Naive thymus-derived CD8-positive, alpha-beta T cell (primary cell): ENCODE data around the gene RAB3C. TPM values are rescaled to one million over a fixed set of nuclear protein-coding genes. Genes with fewer than 3 reads are reported as not detected.

Experiments
- ATAC-seq, 2 donors: fragments of 150-1000 bp; cut with Tn5 transposase in 1 of 2; sonication (Bioruptor Pico), chemical (Tn5 transposase) in 1 of 2; 1 replicate in 1 of 2; 2 replicates in 1 of 2; pipeline ENCODE4 v1.10.0; 2021; ENCODE audit warnings: mild to moderate bottlenecking in 2 of 2, moderate library complexity in 2 of 2
- POLR2A ChIA-PET: fragments of 350-600 bp; sonication (Branson Sonifier 250); formaldehyde crosslinking; loops from one replicate; lab custom pipeline; 2021; ENCODE audit warnings: antibody characterized with exemption; lab: Charles Lee
- DNase-seq, 10 donors: peaks; one replicate each; pipeline versions ENCODE4 v3.0.0 to v3.0.0-alpha.2; 2020 to 2022
- H3K27ac Mint-ChIP-seq, 10 donors: one replicate each; pipeline ENCODE4 v1.8.0; 2020 to 2022; ENCODE audit warnings: mild to moderate bottlenecking in 10 of 10, mixed read lengths in 10 of 10, moderate library complexity in 4 of 10, inconsistent platforms in 1 of 10
- H3K27me3 Mint-ChIP-seq, 5 donors: one replicate each; pipeline ENCODE4 v1.8.0; 2021 to 2022; ENCODE audit warnings: mixed read lengths in 5 of 5
- H3K36me3 Mint-ChIP-seq, 3 donors: one replicate each; pipeline ENCODE4 v1.8.0; 2020 to 2022; ENCODE audit warnings: mixed read lengths in 3 of 3, mild to moderate bottlenecking in 2 of 3, inconsistent platforms in 1 of 3
- H3K4me1 Mint-ChIP-seq, 4 donors: one replicate each; pipeline ENCODE4 v1.8.0; 2021 to 2022; ENCODE audit warnings: mixed read lengths in 4 of 4
- H3K4me3 Mint-ChIP-seq, 10 donors: one replicate each; pipeline ENCODE4 v1.8.0; 2020 to 2022; ENCODE audit warnings: mild to moderate bottlenecking in 10 of 10, mixed read lengths in 10 of 10, moderate library complexity in 6 of 10, inconsistent platforms in 1 of 10
- H3K9me3 Mint-ChIP-seq, 9 donors: one replicate each; pipeline ENCODE4 v1.8.0; 2020 to 2022; ENCODE audit warnings: mixed read lengths in 9 of 9, mild to moderate bottlenecking in 3 of 9, inconsistent platforms in 1 of 9, moderate library complexity in 1 of 9
- polyA plus RNA-seq, 3 donors: library from polyadenylated mRNA; unstranded; fragments of 300-500 nt; fragmentation: Illumina TruSeq; gene quantifications; one replicate each; pipeline ENCODE4 v1.2.3, GENCODE V29; 2021
- total RNA-seq, 8 experiments: library from RNA in 2 of 8; stranded (reverse) in 2 of 8; gene quantifications; one replicate each; pipeline ENCODE4 v1.2.3 and lab custom pipeline; 2021 to 2026

Gene RAB3C
- total and polyA plus RNA-seq, 5 experiments from 2014 or later = not detected

DNA sequence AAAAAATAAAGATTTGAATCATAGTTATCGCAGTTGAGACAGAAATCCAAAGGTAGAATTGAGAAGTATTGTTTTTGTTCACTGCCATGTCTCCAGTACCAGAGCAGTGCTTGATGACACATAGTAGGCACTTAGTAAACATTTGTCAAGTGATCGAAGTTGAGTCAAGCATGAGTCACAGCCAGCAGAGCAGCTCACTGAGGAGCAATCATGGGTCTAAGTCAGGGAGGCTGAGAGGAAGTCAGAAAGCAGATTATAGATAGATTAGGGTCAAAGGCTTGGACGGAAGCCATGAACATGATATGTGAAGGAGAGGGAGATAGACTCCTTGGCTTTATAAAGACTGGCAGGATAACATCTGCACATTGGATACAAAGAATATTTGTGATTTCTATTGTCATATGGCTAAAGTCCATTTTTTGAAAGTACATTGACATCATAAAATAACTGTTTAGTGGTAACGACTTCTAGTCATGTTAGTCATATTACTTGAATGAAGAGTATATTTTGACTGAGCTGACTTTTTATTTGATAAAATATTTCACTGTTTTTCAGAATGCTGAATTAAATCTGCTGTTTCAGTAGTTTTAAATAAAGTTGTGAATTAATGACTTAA, 168.5 kb downstream of the RAB3C start:
- H3K27ac Mint-ChIP-seq = no peak overlapping the region
- POLR2A ChIA-PET = no interaction called here
- ATAC-seq = no peak
- no peaks in the 10 kb centered on the region for H3K4me1 Mint-ChIP-seq
- peaks cover 0 to 7% (median 1%) of the 10 kb centered on the region in 5 donors for H3K27me3 Mint-ChIP-seq
- no peak for DNase-seq
- H3K9me3 Mint-ChIP-seq = no peaks in the 10 kb centered on the region
- H3K4me3 Mint-ChIP-seq = no peak overlapping the region
- H3K36me3 Mint-ChIP-seq = no peaks in the 10 kb centered on the region

DNA sequence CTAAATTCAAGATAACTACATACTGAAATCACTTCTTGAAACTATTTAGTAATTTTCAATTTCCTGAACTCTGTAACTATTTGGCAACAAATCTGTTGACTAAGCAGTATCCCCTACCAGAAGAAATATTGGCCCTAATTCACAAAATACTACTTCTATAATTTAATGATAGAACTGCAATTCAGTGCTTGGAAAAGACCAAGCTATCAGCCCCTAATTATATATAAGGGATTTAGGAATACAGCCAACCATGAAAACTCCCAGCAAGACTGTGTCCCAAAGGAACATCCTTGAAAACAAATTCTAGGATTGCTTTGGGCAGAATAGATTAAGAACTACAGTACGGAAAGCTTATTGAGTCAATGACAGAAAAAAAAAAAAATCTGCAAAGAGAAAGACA, 169.2 kb downstream of the RAB3C start:
- H3K36me3 Mint-ChIP-seq = no peaks in the 10 kb centered on the region
- DNase-seq (no peak), ATAC-seq (no peak)
- no peak overlapping the region for H3K4me3 Mint-ChIP-seq
- H3K27me3 Mint-ChIP-seq = peaks cover 0 to 7% (median 1%) of the 10 kb centered on the region in 5 donors
- no peaks in the 10 kb centered on the region for H3K9me3 Mint-ChIP-seq
- no peak overlapping the region for H3K27ac Mint-ChIP-seq
- POLR2A ChIA-PET = no interaction called here
- H3K4me1 Mint-ChIP-seq = no peaks in the 10 kb centered on the region

DNA sequence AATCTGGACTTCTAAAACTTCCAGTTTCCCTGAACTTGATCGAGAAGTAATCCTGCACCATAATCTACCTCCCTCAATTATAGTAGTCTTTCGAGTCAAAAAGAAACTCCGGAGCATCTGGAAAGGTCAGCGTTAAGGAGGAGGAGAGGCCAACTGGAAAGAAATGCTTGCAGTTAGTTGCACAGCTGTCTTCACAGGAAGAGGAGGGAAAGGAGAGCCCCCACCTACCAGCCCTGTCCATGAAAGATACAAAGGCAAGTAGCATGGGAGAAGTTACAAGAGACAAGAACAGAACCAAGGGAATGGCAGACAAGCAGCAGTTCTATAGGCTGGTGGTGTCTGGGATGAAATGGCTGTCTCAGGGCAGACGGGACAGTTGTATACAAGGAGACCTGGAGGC, 170.6 kb downstream of the RAB3C start:
- Mint-ChIP-seq H3K36me3 (no peaks in the 10 kb centered on the region), H3K4me1 (peaks cover 0 to 2% (median 0%) of the 10 kb centered on the region in 4 donors), H3K4me3 (no peak overlapping the region), H3K27me3 (peaks cover 0 to 7% (median 1%) of the 10 kb centered on the region in 5 donors), H3K27ac (no peak overlapping the region), H3K9me3 (no peaks in the 10 kb centered on the region)
- ATAC-seq = no peak
- POLR2A ChIA-PET = no interaction called here
- no peak for DNase-seq

DNA sequence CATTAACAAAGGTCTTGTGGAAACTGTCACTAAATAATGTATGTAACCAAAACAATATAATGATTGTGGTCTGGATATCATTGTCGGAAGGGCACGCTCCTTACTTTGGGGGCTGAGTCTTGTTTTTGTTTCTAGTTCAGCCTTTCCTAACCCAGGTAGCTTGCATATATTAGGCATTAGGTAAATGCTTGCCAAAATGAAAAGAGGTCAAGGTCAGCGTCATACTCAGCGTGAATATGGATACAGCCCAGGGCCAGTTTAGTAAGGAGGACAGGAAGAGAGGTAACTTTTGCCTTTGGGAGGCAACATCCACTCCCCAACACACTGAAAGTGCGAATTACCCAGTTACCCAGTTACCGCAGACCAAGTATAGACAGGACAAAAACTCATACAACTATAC, 171.4 kb downstream of the RAB3C start:
- Mint-ChIP-seq H3K4me1 (peaks cover 0 to 9% (median 6%) of the 10 kb centered on the region in 4 donors), H3K4me3 (no peak overlapping the region), H3K9me3 (no peaks in the 10 kb centered on the region), H3K36me3 (no peaks in the 10 kb centered on the region), H3K27ac (no peak overlapping the region), H3K27me3 (peaks cover 0 to 7% (median 1%) of the 10 kb centered on the region in 5 donors)
- DNase-seq (no peak), ATAC-seq (no peak)
- POLR2A ChIA-PET = no interaction called here

DNA sequence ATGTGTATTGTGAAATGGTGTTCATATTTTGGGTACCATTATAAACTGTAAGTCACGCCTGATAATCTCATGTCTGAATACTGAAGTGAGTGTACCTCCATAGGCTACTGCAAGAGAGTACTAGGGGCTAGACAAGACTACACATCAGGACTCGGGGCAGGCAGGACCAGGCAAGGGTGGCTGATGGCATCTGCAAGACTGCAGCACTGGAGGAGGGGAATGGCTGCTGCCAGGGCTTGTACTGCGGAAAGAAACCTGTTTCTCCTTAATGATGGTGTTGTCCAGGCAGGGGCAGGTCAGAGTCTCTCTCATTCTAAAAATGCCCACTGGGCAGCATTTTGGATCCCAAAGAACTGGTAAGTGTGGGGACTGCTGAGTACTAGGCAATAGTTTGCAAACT, 172.5 kb downstream of the RAB3C start:
- ATAC-seq = no peak
- Mint-ChIP-seq H3K4me3 (no peak overlapping the region), H3K36me3 (no peaks in the 10 kb centered on the region), H3K4me1 (peaks cover 4 to 20% (median 16%) of the 10 kb centered on the region in 4 donors), H3K9me3 (no peaks in the 10 kb centered on the region), H3K27me3 (peaks cover 0 to 7% (median 1%) of the 10 kb centered on the region in 5 donors), H3K27ac (no peak overlapping the region)
- peak in 1 of 10 donors; percentile 58 for DNase-seq
- POLR2A ChIA-PET = no interaction called here

DNA sequence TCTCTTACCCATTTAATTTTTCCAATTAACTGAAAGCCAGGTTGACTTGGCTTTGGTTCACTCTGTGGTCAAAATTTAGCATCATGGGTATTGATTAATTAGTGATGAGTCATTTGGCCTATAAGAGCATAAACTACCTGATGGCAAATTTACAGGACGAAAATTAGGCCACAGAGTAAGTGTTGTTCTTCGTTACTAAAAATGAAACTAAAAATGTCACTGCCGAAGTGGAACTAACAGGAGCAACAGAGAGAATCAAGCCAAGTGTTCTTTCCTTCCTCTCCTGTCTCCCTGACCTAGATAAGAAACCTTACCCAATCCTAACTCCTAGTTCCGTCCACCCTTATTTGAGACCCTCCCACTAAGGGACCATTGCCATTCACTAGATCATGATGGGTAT, 176.9 kb downstream of the RAB3C start:
- Mint-ChIP-seq H3K27me3 (peaks cover 0 to 3% (median 0%) of the 10 kb centered on the region in 5 donors), H3K27ac (peak overlapping the region in 5 of 10 donors; percentile 14 to 87 (median 62)), H3K36me3 (no peaks in the 10 kb centered on the region), H3K4me3 (peak overlapping the region; percentile 35 to 84 (median 72)), H3K9me3 (no peaks in the 10 kb centered on the region), H3K4me1 (peaks cover 4 to 28% (median 24%) of the 10 kb centered on the region in 4 donors)
- POLR2A ChIA-PET = no interaction called here
- ATAC-seq (no peak), DNase-seq (peak in 2 of 10 donors; percentile 3 to 5)

DNA sequence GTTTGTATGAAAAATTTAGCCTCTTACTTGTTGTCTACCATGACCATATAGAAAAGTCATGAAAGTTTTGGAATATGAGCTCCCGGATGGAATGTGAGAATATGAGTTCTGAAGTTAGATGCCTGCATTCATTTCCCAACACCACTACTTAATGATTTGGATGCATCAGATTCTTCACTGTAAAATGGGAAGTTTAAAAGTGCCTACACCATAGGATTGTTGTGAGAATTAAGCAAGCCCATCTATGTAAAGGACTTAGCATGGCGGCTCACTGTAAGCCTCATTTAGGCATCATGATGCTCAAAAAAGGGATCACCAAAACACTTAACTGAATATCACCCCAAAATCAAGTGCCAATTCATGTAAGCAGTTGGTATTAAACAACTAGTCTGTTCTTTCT, 177.3 kb downstream of the RAB3C start:
- Mint-ChIP-seq H3K4me3 (peak overlapping the region; percentile 35 to 84 (median 72)), H3K27me3 (peaks cover 0 to 2% (median 0%) of the 10 kb centered on the region in 5 donors), H3K4me1 (peaks cover 4 to 28% (median 24%) of the 10 kb centered on the region in 4 donors), H3K27ac (peak overlapping the region in 6 of 10 donors; percentile 14 to 87 (median 56)), H3K36me3 (no peaks in the 10 kb centered on the region), H3K9me3 (no peaks in the 10 kb centered on the region)
- ATAC-seq (no peak), DNase-seq (no peak)
- POLR2A ChIA-PET = no interaction called here

DNA sequence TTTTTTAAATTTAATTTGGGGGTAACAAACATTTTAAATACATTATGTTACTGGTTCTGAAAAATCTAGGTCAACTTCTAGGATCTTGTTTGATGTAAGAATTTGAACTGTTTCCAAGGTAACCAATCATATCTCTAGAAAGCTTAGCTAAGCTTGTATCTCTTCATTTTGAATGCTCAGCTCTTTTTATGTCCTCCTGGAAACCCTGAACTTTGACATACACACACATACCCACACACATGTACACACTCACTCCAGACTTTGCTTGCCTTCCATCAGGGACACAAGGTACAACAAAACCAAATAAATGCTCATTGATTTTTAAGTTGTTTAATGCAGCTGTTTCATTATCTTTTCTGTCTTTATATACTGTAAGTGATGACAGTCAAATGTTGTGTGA, 178.5 kb downstream of the RAB3C start:
- Mint-ChIP-seq H3K27me3 (peaks cover 0 to 2% (median 0%) of the 10 kb centered on the region in 5 donors), H3K36me3 (no peaks in the 10 kb centered on the region), H3K4me1 (peaks cover 4 to 28% (median 24%) of the 10 kb centered on the region in 4 donors), H3K9me3 (no peaks in the 10 kb centered on the region), H3K27ac (peak overlapping the region in 1 of 10 donors; percentile 43), H3K4me3 (no peak overlapping the region)
- POLR2A ChIA-PET = no interaction called here
- no peak for ATAC-seq
- DNase-seq = no peak

DNA sequence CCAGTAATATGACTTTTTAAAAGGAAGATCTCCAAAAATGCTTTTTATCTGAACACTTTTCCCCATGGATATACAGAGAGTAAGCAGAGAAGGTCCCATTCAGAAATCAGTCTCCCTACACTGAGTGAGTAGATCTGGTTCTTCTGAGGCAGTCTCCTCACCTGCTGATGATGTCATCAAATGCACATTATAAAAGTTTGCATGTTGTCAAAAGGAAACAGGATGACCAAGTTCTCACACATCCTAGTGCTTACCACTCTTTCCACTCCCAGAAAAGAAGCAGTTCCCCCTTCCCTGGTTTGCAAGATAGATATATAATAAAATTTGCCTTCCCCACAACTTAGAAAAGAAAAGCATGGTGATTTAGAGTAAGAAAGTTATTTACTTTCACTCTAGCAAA, 180.5 kb downstream of the RAB3C start:
- H3K4me3 Mint-ChIP-seq = no peak overlapping the region
- POLR2A ChIA-PET = no interaction called here
- no peaks in the 10 kb centered on the region for H3K36me3 Mint-ChIP-seq
- H3K4me1 Mint-ChIP-seq = peaks cover 4 to 27% (median 24%) of the 10 kb centered on the region in 4 donors
- ATAC-seq = no peak
- DNase-seq = no peak
- no peaks in the 10 kb centered on the region for H3K9me3 Mint-ChIP-seq
- H3K27me3 Mint-ChIP-seq = peaks cover 0 to 4% (median 0%) of the 10 kb centered on the region in 5 donors
- H3K27ac Mint-ChIP-seq = no peak overlapping the region

DNA sequence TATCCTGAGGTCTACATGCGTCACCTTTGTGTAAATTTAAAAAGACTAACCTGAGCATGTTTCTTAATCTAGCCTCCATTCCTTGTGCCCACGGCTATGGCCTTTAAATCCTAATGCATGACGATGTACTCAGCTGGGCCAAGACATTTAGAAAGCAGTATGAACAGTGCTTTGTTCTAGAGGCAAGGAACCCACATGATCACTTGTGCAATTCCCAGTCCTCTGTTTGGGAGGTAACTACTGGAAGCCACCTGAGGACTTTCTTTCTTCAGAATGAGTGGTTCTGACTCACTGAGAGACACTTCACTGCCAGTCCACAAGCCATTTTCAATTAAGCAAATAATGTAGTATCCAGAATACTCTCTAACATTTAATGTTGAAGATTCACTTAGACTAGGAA, 181.3 kb downstream of the RAB3C start:
- POLR2A ChIA-PET = no interaction called here
- Mint-ChIP-seq H3K4me3 (no peak overlapping the region), H3K9me3 (no peaks in the 10 kb centered on the region), H3K4me1 (peaks cover 4 to 20% (median 18%) of the 10 kb centered on the region in 4 donors), H3K36me3 (no peaks in the 10 kb centered on the region), H3K27me3 (peaks cover 0 to 4% (median 0%) of the 10 kb centered on the region in 5 donors), H3K27ac (no peak overlapping the region)
- no peak for ATAC-seq
- DNase-seq = no peak

DNA sequence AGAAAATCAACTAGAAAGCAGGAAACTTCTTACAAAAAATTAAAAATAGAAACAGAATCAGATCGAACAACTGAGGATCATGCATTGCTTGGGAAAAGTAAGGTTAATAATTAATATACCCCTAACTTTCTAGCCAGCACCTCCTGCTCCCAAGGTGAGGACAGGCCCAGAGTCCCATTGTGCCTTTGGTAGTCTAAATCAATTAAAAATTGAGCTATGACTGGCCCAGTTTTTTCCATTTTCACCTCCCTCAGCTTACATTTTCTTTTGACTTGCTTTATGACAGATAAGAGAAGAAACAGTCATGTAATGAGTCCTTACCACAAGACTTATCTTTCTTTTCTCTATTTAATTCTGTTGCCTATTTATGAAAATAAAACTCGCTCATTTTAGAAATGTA, 182.2 kb downstream of the RAB3C start:
- no peak overlapping the region for H3K4me3 Mint-ChIP-seq
- H3K9me3 Mint-ChIP-seq = no peaks in the 10 kb centered on the region
- peaks cover 2 to 12% (median 11%) of the 10 kb centered on the region in 4 donors for H3K4me1 Mint-ChIP-seq
- H3K27ac Mint-ChIP-seq = no peak overlapping the region
- H3K36me3 Mint-ChIP-seq = no peaks in the 10 kb centered on the region
- peaks cover 0 to 4% (median 0%) of the 10 kb centered on the region in 5 donors for H3K27me3 Mint-ChIP-seq
- POLR2A ChIA-PET = no interaction called here
- ATAC-seq (no peak), DNase-seq (no peak)

DNA sequence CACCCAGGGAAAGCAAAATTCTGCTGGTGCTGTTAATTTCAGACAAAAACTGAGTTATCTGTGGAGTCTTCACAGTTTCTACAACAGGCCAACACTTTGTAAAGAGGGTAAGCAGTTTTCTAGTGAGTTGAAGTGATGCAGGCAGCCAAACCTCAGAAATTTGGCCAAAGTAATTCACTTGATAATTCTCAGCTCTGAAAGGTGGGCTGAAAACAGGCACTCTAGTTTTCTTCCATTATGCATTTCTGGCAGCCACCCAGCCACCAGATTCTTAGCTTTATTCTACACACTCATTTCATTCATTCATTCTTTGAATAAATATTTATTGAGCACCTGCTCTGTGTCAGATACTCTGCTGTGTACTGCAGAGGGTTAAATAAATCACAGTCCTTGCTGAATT, 184.2 kb downstream of the RAB3C start:
- no peak overlapping the region for H3K4me3 Mint-ChIP-seq
- H3K9me3 Mint-ChIP-seq = no peaks in the 10 kb centered on the region
- no peaks in the 10 kb centered on the region for H3K36me3 Mint-ChIP-seq
- ATAC-seq = no peak
- no peak overlapping the region for H3K27ac Mint-ChIP-seq
- POLR2A ChIA-PET = no interaction called here
- H3K4me1 Mint-ChIP-seq = no peaks in the 10 kb centered on the region
- H3K27me3 Mint-ChIP-seq = peaks cover 0 to 4% (median 0%) of the 10 kb centered on the region in 5 donors
- DNase-seq = no peak

DNA sequence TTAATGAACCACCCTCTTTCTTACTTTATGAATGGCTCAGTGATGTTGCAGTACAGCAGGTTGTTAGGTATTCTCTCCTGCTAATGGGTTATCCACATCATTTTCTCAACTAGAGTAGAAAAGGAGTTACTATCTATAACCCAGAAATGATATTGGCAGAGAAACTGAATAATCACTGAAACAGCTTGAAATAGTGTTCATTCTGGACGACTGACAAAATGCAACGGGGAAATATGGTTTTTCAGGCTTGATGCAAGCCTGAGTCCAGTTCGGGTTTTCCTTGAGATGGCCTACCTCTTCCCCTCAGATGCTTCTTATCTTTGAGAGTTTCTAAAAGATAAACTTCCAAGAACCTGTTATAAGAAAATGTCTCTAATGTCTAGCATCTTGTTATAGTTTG, 187.3 kb downstream of the RAB3C start:
- no peaks in the 10 kb centered on the region for H3K36me3 Mint-ChIP-seq
- ATAC-seq (no peak), DNase-seq (no peak)
- H3K9me3 Mint-ChIP-seq = no peaks in the 10 kb centered on the region
- peaks cover 0 to 11% (median 0%) of the 10 kb centered on the region in 5 donors for H3K27me3 Mint-ChIP-seq
- H3K4me3 Mint-ChIP-seq = no peak overlapping the region
- no peak overlapping the region for H3K27ac Mint-ChIP-seq
- H3K4me1 Mint-ChIP-seq = no peaks in the 10 kb centered on the region
- POLR2A ChIA-PET = no interaction called here

DNA sequence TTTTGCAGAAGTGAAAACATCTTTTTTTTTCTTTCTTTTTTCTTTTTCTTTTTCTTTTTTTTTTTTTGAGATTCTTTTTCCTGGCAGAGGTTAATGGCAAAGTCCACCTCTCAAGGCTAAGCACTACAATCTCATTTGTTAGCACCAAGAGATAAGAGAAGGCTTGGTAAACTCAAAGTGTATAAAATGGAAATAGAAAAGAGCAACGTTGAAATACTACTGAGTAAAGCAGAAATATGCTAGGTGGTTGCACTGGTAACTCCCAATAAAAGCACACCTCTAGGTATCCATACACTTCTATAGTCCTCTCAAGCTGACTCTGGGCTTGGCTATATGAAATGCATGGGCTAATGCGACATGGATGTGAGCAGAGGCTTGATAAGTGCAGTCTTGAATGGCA, 188.9 kb downstream of the RAB3C start:
- ATAC-seq = no peak
- Mint-ChIP-seq H3K9me3 (no peaks in the 10 kb centered on the region), H3K27me3 (peaks cover 0 to 11% (median 0%) of the 10 kb centered on the region in 5 donors), H3K27ac (no peak overlapping the region), H3K36me3 (no peaks in the 10 kb centered on the region), H3K4me1 (no peaks in the 10 kb centered on the region), H3K4me3 (no peak overlapping the region)
- DNase-seq = no peak
- POLR2A ChIA-PET = no interaction called here
